Dendritic cell treated with granulocyte-macrophage colony-stimulating factor and Interleukin-4, amounts not matched to agents 40 ng/mL and 50 ng/mL, for 4 days (primary cell): Measurements from ENCODE around the gene ARL3.
"Not testable (repeated sequence)": the region's sequence is repeated elsewhere in the genome, so short reads cannot be mapped to it uniquely, and the experiment has no call there.

Experiments
- H3K27ac Mint-ChIP-seq: one replicate; pipeline ENCODE4 v1.8.0; 2022; ENCODE audit warnings: mild to moderate bottlenecking, mixed read lengths
- H3K27me3 Mint-ChIP-seq: one replicate; pipeline ENCODE4 v1.8.0; 2022; ENCODE audit warnings: mild to moderate bottlenecking, mixed read lengths
- H3K36me3 Mint-ChIP-seq: one replicate; pipeline ENCODE4 v1.8.0; 2022; ENCODE audit warnings: low read depth, mixed read lengths
- H3K4me1 Mint-ChIP-seq: one replicate; pipeline ENCODE4 v1.8.0; 2022; ENCODE audit warnings: low read depth, mixed read lengths
- H3K4me3 Mint-ChIP-seq: one replicate; pipeline ENCODE4 v1.8.0; 2022; ENCODE audit warnings: mild to moderate bottlenecking, moderate library complexity, mixed read lengths
- H3K9me3 Mint-ChIP-seq: one replicate; pipeline ENCODE4 v1.8.0; 2022; ENCODE audit warnings: mixed read lengths
- intact Hi-C: fragments of 100-400 bp; cut with micrococcal nuclease; formaldehyde crosslinking; loops from one replicate; pipeline ENCODE4 v1.15.0; 2022

The ARL3 gene

GRCh38 chr10:102713814-102714620, at the start of gene ARL3:
Gene ARL3 (minus strand): TSS chr10:102714397. CDS start chr10:102714275, 122 bp downstream.
- Mint-ChIP-seq H3K4me3 (peak within 1 kb of the TSS; percentile 88), H3K27me3 (no peaks in the 10 kb centered on the region), H3K9me3 (no peaks in the 10 kb centered on the region), H3K4me1 (peaks cover 49% of the 10 kb centered on the region), H3K36me3 (peaks cover 14% of the 10 kb centered on the region), H3K27ac (peak within 1 kb of the TSS; percentile 96)
- intact Hi-C loops, result loop anchor here (1.0 to 2.0 kb wide), 2 partner anchors 35 to 69 kb away; no protein-coding TSS in a partner anchor

GRCh38 chr10:102763037-102763607, 48.9 kb upstream of the ARL3 start:
- Mint-ChIP-seq H3K36me3 (peaks cover 60% of the 10 kb centered on the region), H3K27me3 (no peaks in the 10 kb centered on the region), H3K4me3 (no peak overlapping the region), H3K9me3 (no peaks in the 10 kb centered on the region), H3K27ac (no peak overlapping the region), H3K4me1 (peaks cover 32% of the 10 kb centered on the region)
- intact Hi-C loops, result no loop called here

- Mint-ChIP-seq H3K4me3 (no peak overlapping the region), H3K4me1 (peaks cover 35% of the 10 kb centered on the region), H3K9me3 (no peaks in the 10 kb centered on the region), H3K27me3 (no peaks in the 10 kb centered on the region), H3K36me3 (peaks cover 60% of the 10 kb centered on the region), H3K27ac (no peak overlapping the region)
- intact Hi-C loops, result no loop called here
Measured at GRCh38 chr10:102762401-102763015, 48.3 kb upstream of the ARL3 start.

GRCh38 chr10:102761981-102762380, 47.8 kb upstream of the ARL3 start:
- no peak overlapping the region for H3K4me3 Mint-ChIP-seq
- H3K27ac Mint-ChIP-seq, result no peak overlapping the region
- H3K36me3 Mint-ChIP-seq, result peaks cover 60% of the 10 kb centered on the region
- H3K27me3 Mint-ChIP-seq, result no peaks in the 10 kb centered on the region
- peaks cover 37% of the 10 kb centered on the region for H3K4me1 Mint-ChIP-seq
- no peaks in the 10 kb centered on the region for H3K9me3 Mint-ChIP-seq
- intact Hi-C loops, result no loop called here

- H3K4me3 Mint-ChIP-seq, result no peak overlapping the region
- peaks cover 50% of the 10 kb centered on the region for H3K36me3 Mint-ChIP-seq
- peaks cover 42% of the 10 kb centered on the region for H3K4me1 Mint-ChIP-seq
- H3K27ac Mint-ChIP-seq, result no peak overlapping the region
- H3K27me3 Mint-ChIP-seq, result no peaks in the 10 kb centered on the region
- intact Hi-C loops, result no loop called here
- H3K9me3 Mint-ChIP-seq, result no peaks in the 10 kb centered on the region
Measured at GRCh38 chr10:102759497-102760210, 45.5 kb upstream of the ARL3 start.

GRCh38 chr10:102758933-102759262, 44.7 kb upstream of the ARL3 start:
- not testable (repeated sequence) for H3K4me3 Mint-ChIP-seq

GRCh38 chr10:102758240-102758932, 44.2 kb upstream of the ARL3 start:
- Mint-ChIP-seq H3K27me3 (no peaks in the 10 kb centered on the region), H3K9me3 (no peaks in the 10 kb centered on the region), H3K4me3 (peak overlapping the region; percentile 42), H3K4me1 (peaks cover 45% of the 10 kb centered on the region), H3K27ac (peak overlapping the region; percentile 59), H3K36me3 (peaks cover 46% of the 10 kb centered on the region)
- intact Hi-C loops, result no loop called here

More at GRCh38 chr10:102758933-102759262, 44.7 kb upstream of the ARL3 start:
- Mint-ChIP-seq H3K4me1 (peaks cover 42% of the 10 kb centered on the region), H3K36me3 (peaks cover 49% of the 10 kb centered on the region), H3K27ac (peak overlapping the region; percentile 59)
- H3K27me3 Mint-ChIP-seq, H3K9me3 Mint-ChIP-seq, intact Hi-C loops: not testable (repeated sequence)

- Mint-ChIP-seq H3K27me3 (no peaks in the 10 kb centered on the region), H3K27ac (no peak overlapping the region), H3K36me3 (peaks cover 43% of the 10 kb centered on the region)
Measured at GRCh38 chr10:102757323-102757722, 43.1 kb upstream of the ARL3 start.

GRCh38 chr10:102753718-102754117, 39.5 kb upstream of the ARL3 start:
- Mint-ChIP-seq H3K27me3 (no peaks in the 10 kb centered on the region), H3K36me3 (peaks cover 39% of the 10 kb centered on the region), H3K4me3 (no peak overlapping the region), H3K27ac (no peak overlapping the region), H3K9me3 (no peaks in the 10 kb centered on the region), H3K4me1 (peaks cover 49% of the 10 kb centered on the region)
- intact Hi-C loops, result loop anchor here (5.0 kb wide), 1 partner anchor 34 kb away; no protein-coding TSS in a partner anchor

More at GRCh38 chr10:102757323-102757722, 43.1 kb upstream of the ARL3 start:
- Mint-ChIP-seq H3K4me1 (peaks cover 50% of the 10 kb centered on the region), H3K4me3 (no peak overlapping the region), H3K9me3 (no peaks in the 10 kb centered on the region)
- intact Hi-C loops, result no loop called here

GRCh38 chr10:102752934-102753664, 38.9 kb upstream of the ARL3 start:
- peaks cover 49% of the 10 kb centered on the region for H3K4me1 Mint-ChIP-seq
- no peaks in the 10 kb centered on the region for H3K27me3 Mint-ChIP-seq
- H3K27ac Mint-ChIP-seq, result peak overlapping the region; percentile 56
- peaks cover 39% of the 10 kb centered on the region for H3K36me3 Mint-ChIP-seq
- no peak overlapping the region for H3K4me3 Mint-ChIP-seq
- no peaks in the 10 kb centered on the region for H3K9me3 Mint-ChIP-seq
- intact Hi-C loops, result loop anchor here (5.0 kb wide), 1 partner anchor 34 kb away; no protein-coding TSS in a partner anchor

GRCh38 chr10:102752266-102752930, 38.2 kb upstream of the ARL3 start:
- no peaks in the 10 kb centered on the region for H3K9me3 Mint-ChIP-seq
- intact Hi-C loops, result loop anchor here (5.0 kb wide), 1 partner anchor 35 kb away; no protein-coding TSS in a partner anchor
- H3K36me3 Mint-ChIP-seq, result peaks cover 43% of the 10 kb centered on the region
- peak overlapping the region; percentile 56 for H3K27ac Mint-ChIP-seq
- H3K4me1 Mint-ChIP-seq, result peaks cover 47% of the 10 kb centered on the region
- H3K4me3 Mint-ChIP-seq, result no peak overlapping the region
- H3K27me3 Mint-ChIP-seq, result no peaks in the 10 kb centered on the region

- H3K36me3 Mint-ChIP-seq, result peaks cover 44% of the 10 kb centered on the region
- peaks cover 48% of the 10 kb centered on the region for H3K4me1 Mint-ChIP-seq
- intact Hi-C loops, result no loop called here
- H3K27ac Mint-ChIP-seq, result peak overlapping the region; percentile 98
- peak overlapping the region; percentile 95 for H3K4me3 Mint-ChIP-seq
- H3K27me3 Mint-ChIP-seq, result peaks cover 2% of the 10 kb centered on the region
- H3K9me3 Mint-ChIP-seq, result peaks cover 9% of the 10 kb centered on the region
Measured at GRCh38 chr10:102745157-102745556, 31.0 kb upstream of the ARL3 start.
